ENCODE data around the gene SMIM30. TPM values are rescaled to one million over a fixed set of nuclear protein-coding genes. Genes with fewer than 3 reads are reported as not detected.
A peak's percentile ranks its signal among the peaks of the same experiment; 100 is the strongest.
"Not testable (repeated sequence)": the region's sequence is repeated elsewhere in the genome, so short reads cannot be mapped to it uniquely, and the experiment has no call there.

SMIM30 gene
- polyA plus RNA-seq, 4 donors: 48.9 to 76.5 (median 64.2) TPM

DNA sequence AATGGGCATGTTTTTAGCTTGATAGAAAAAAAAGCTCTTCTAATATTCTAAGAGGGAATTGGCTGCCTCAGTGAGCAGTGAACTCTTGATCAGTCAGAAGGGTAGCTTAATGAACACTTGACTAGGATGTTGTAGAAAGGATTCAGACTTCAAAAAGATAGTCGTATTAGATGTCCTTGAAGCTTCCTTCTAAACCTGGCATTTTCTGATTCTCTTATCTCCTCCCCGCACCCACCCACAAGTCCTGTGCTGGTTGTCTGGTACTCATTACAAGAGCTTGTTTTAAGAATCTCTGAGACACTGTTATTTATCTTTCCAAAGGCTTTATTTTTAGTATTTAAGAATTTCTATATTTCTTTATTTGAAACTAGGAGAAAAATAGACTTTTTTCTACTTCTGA is 7.4 kb upstream of the SMIM30 start:
- Histone ChIP-seq H3K27ac (ENCODE audit: low read depth in 1 of 3, low read length in 2 of 3) (no peak overlapping the region), H3K4me1 (ENCODE audit: control insufficient read depth in 3 of 3, insufficient read depth in 2 of 3, low read depth in 1 of 3, low read length in 2 of 3) (no peaks in the 10 kb centered on the region), H3K36me3 (ENCODE audit: control insufficient read depth in 3 of 3, insufficient read depth in 2 of 3, low read depth in 1 of 3, low read length in 3 of 3) (no peaks in the 10 kb centered on the region), H3K9me3 (ENCODE audit: control insufficient read depth in 2 of 2, insufficient read depth in 1 of 2, low read depth in 1 of 2, low read length in 1 of 2) (no peaks in the 10 kb centered on the region), H3K27me3 (ENCODE audit: control insufficient read depth in 3 of 3, insufficient read depth in 3 of 3, low read length in 3 of 3) (peaks cover 0 to 2% (median 0%) of the 10 kb centered on the region in 3 donors), H3K4me3 (ENCODE audit: low read depth in 1 of 3, low read length in 3 of 3) (no peak overlapping the region)
- FAIRE-seq (no peak), DNase-seq (no peak)
- 59 to 86% (median 77%) methylated on average over 2 of the region's 2 CpGs for WGBS, 3 donors

- Histone ChIP-seq H3K27me3 (ENCODE audit: control insufficient read depth in 3 of 3, insufficient read depth in 3 of 3, low read length in 3 of 3) (peaks cover 0 to 2% (median 0%) of the 10 kb centered on the region in 3 donors), H3K36me3 (ENCODE audit: control insufficient read depth in 3 of 3, insufficient read depth in 2 of 3, low read depth in 1 of 3, low read length in 3 of 3) (no peaks in the 10 kb centered on the region), H3K4me1 (ENCODE audit: control insufficient read depth in 3 of 3, insufficient read depth in 2 of 3, low read depth in 1 of 3, low read length in 2 of 3) (peaks cover 0 to under 1% (median under 1%) of the 10 kb centered on the region in 3 donors), H3K4me3 (ENCODE audit: low read depth in 1 of 3, low read length in 3 of 3) (no peak overlapping the region), H3K27ac (ENCODE audit: low read depth in 1 of 3, low read length in 2 of 3) (no peak overlapping the region), H3K9me3 (ENCODE audit: control insufficient read depth in 2 of 2, insufficient read depth in 1 of 2, low read depth in 1 of 2, low read length in 1 of 2) (no peaks in the 10 kb centered on the region)
- DNase-seq (no peak), FAIRE-seq (no peak)
Measured at GRCh38 chr7:113122744-113123143, 4.4 kb upstream of the SMIM30 start.

- no peak overlapping the region for H3K4me3 ChIP-seq (ENCODE audit: low read depth in 1 of 3, low read length in 3 of 3)
- peaks cover 0 to 2% (median 0%) of the 10 kb centered on the region in 3 donors for H3K27me3 ChIP-seq (ENCODE audit: control insufficient read depth in 3 of 3, insufficient read depth in 3 of 3, low read length in 3 of 3)
- WGBS, 3 donors: 75 to 88% (median 88%) methylated on average over 1 of the region's 1 CpG
- no peak for DNase-seq
- no peak for FAIRE-seq
- H3K9me3 ChIP-seq (ENCODE audit: control insufficient read depth in 2 of 2, insufficient read depth in 1 of 2, low read depth in 1 of 2, low read length in 1 of 2): no peaks in the 10 kb centered on the region
- H3K36me3 ChIP-seq (ENCODE audit: control insufficient read depth in 3 of 3, insufficient read depth in 2 of 3, low read depth in 1 of 3, low read length in 3 of 3): peaks cover 0 to 2% (median 0%) of the 10 kb centered on the region in 3 donors
- peaks cover 0 to 7% (median 3%) of the 10 kb centered on the region in 3 donors for H3K4me1 ChIP-seq (ENCODE audit: control insufficient read depth in 3 of 3, insufficient read depth in 2 of 3, low read depth in 1 of 3, low read length in 2 of 3)
- H3K27ac ChIP-seq (ENCODE audit: low read depth in 1 of 3, low read length in 2 of 3): no peak overlapping the region
Measured at GRCh38 chr7:113120647-113121046, 2.3 kb upstream of the SMIM30 start.

- 54 to 75% (median 68%) methylated on average over 6 of the region's 6 CpGs for WGBS, 3 donors
- Histone ChIP-seq H3K9me3 (ENCODE audit: control insufficient read depth in 2 of 2, insufficient read depth in 1 of 2, low read depth in 1 of 2, low read length in 1 of 2) (no peaks in the 10 kb centered on the region), H3K4me3 (ENCODE audit: low read depth in 1 of 3, low read length in 3 of 3) (no peak overlapping the region), H3K4me1 (ENCODE audit: control insufficient read depth in 3 of 3, insufficient read depth in 2 of 3, low read depth in 1 of 3, low read length in 2 of 3) (peaks cover 0 to 7% (median 3%) of the 10 kb centered on the region in 3 donors), H3K27ac (ENCODE audit: low read depth in 1 of 3, low read length in 2 of 3) (no peak overlapping the region), H3K36me3 (ENCODE audit: control insufficient read depth in 3 of 3, insufficient read depth in 2 of 3, low read depth in 1 of 3, low read length in 3 of 3) (peaks cover 0 to 2% (median 0%) of the 10 kb centered on the region in 3 donors), H3K27me3 (ENCODE audit: control insufficient read depth in 3 of 3, insufficient read depth in 3 of 3, low read length in 3 of 3) (peaks cover 0 to 2% (median 0%) of the 10 kb centered on the region in 3 donors)
- FAIRE-seq (no peak), DNase-seq (no peak)
Measured at GRCh38 chr7:113119429-113119828, 1.1 kb upstream of the SMIM30 start.

DNA sequence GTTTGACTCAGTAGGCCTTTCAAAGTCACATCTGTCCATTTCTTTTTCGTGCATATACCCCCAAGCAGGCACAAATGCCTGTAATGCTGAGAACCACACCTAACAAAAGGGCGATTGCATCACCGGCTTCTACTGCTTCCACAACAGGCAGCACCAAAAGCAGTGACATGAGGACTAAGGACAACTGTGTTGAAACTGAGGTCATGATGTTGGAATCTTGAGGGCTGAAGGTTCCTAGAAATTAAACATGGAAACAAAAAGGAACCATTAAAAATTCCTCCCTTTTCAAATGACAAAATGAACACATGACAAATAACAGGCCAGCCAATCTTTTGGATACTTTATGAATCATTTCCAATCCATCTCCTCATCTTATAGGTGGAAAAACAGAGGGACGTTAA is 980 bp downstream of the SMIM30 start:
- 72 to 80% (median 79%) methylated on average over 4 of the region's 4 CpGs for WGBS, 3 donors
- not testable (repeated sequence) for H3K36me3 ChIP-seq (ENCODE audit: control insufficient read depth in 3 of 3, insufficient read depth in 2 of 3, low read depth in 1 of 3, low read length in 3 of 3); H3K9me3 ChIP-seq (ENCODE audit: control insufficient read depth in 2 of 2, insufficient read depth in 1 of 2, low read depth in 1 of 2, low read length in 1 of 2); H3K27ac ChIP-seq (ENCODE audit: low read depth in 1 of 3, low read length in 2 of 3); FAIRE-seq; H3K4me1 ChIP-seq (ENCODE audit: control insufficient read depth in 3 of 3, insufficient read depth in 2 of 3, low read depth in 1 of 3, low read length in 2 of 3); H3K27me3 ChIP-seq (ENCODE audit: control insufficient read depth in 3 of 3, insufficient read depth in 3 of 3, low read length in 3 of 3)
- peak overlapping the region in 2 of 3 donors; percentile 11 to 86 for H3K4me3 ChIP-seq (ENCODE audit: low read depth in 1 of 3, low read length in 3 of 3)
- DNase-seq: peak in 1 of 2 donors; percentile 11

- Histone ChIP-seq H3K36me3 (ENCODE audit: control insufficient read depth in 3 of 3, insufficient read depth in 2 of 3, low read depth in 1 of 3, low read length in 3 of 3) (peaks cover 0 to 4% (median 2%) of the 10 kb centered on the region in 3 donors), H3K9me3 (ENCODE audit: control insufficient read depth in 2 of 2, insufficient read depth in 1 of 2, low read depth in 1 of 2, low read length in 1 of 2) (no peaks in the 10 kb centered on the region), H3K4me1 (ENCODE audit: control insufficient read depth in 3 of 3, insufficient read depth in 2 of 3, low read depth in 1 of 3, low read length in 2 of 3) (peaks cover 0 to 7% (median 3%) of the 10 kb centered on the region in 3 donors), H3K27ac (ENCODE audit: low read depth in 1 of 3, low read length in 2 of 3) (no peak overlapping the region), H3K4me3 (ENCODE audit: low read depth in 1 of 3, low read length in 3 of 3) (no peak overlapping the region), H3K27me3 (ENCODE audit: control insufficient read depth in 3 of 3, insufficient read depth in 3 of 3, low read length in 3 of 3) (no peaks in the 10 kb centered on the region)
- DNase-seq: peak in 1 of 2 donors; percentile 4
- FAIRE-seq: no peak
- WGBS, 3 donors: 80 to 96% (median 85%) methylated on average over 2 of the region's 2 CpGs
Measured at GRCh38 chr7:113113912-113114311, 4.4 kb downstream of the SMIM30 start.

DNA sequence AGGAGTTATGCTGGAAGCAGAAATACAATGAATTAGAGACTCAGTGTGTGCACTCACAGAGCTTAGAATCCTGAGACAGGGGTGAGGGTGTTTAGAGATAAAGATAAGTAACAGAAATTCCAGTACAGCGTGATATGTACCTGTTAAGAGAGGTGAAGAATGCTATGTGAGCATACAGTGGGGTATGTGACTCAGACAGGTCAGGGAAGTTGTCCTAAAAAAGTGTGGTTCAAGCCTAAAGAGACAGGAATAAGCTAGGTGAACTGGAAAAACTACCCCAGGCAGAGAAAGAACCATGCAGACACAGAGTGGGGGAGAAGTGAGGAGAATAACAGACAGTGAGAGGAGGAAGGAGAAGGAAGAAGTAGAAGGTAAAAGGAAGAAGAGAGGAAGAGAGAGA is 8.6 kb downstream of the SMIM30 start:
- Histone ChIP-seq H3K4me3 (ENCODE audit: low read depth in 1 of 3, low read length in 3 of 3) (no peak overlapping the region), H3K27ac (ENCODE audit: low read depth in 1 of 3, low read length in 2 of 3) (no peak overlapping the region), H3K27me3 (ENCODE audit: control insufficient read depth in 3 of 3, insufficient read depth in 3 of 3, low read length in 3 of 3) (no peaks in the 10 kb centered on the region), H3K4me1 (ENCODE audit: control insufficient read depth in 3 of 3, insufficient read depth in 2 of 3, low read depth in 1 of 3, low read length in 2 of 3) (no peaks in the 10 kb centered on the region), H3K36me3 (ENCODE audit: control insufficient read depth in 3 of 3, insufficient read depth in 2 of 3, low read depth in 1 of 3, low read length in 3 of 3) (peaks cover 0 to 4% (median 0%) of the 10 kb centered on the region in 3 donors), H3K9me3 (ENCODE audit: control insufficient read depth in 2 of 2, insufficient read depth in 1 of 2, low read depth in 1 of 2, low read length in 1 of 2) (no peaks in the 10 kb centered on the region)
- FAIRE-seq: no peak
- DNase-seq: no peak
- 88 to 93% (median 92%) methylated on average over 1 of the region's 1 CpG for WGBS, 3 donors

DNA sequence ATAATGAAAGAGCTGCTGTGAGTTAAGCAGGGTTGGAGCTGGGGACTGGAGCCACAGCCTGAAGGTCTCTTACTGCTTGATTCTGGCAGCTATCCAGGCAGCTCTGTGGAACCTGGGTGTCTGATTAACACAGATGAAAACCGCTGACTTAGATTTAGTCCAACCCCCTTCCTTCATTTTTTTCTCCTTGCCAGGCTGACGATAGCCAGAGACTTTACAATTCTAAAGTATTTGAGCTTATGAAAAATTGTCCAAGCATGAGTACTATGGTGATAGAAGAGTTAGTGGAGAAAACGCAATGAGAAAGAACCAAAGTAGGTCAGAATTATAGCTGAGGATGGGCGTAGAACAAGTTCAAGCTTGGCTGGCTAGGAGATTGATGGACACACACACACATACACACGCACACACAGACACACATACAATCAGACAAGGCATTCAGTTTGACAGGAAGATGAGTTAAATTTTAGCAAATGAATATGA is 18.2 kb downstream of the SMIM30 start:
- Histone ChIP-seq H3K36me3 (ENCODE audit: control insufficient read depth in 3 of 3, insufficient read depth in 2 of 3, low read depth in 1 of 3, low read length in 3 of 3) (no peaks in the 10 kb centered on the region), H3K27ac (ENCODE audit: low read depth in 1 of 3, low read length in 2 of 3) (no peak overlapping the region), H3K4me1 (ENCODE audit: control insufficient read depth in 3 of 3, insufficient read depth in 2 of 3, low read depth in 1 of 3, low read length in 2 of 3) (no peaks in the 10 kb centered on the region), H3K4me3 (ENCODE audit: low read depth in 1 of 3, low read length in 3 of 3) (no peak overlapping the region), H3K9me3 (ENCODE audit: control insufficient read depth in 2 of 2, insufficient read depth in 1 of 2, low read depth in 1 of 2, low read length in 1 of 2) (no peaks in the 10 kb centered on the region), H3K27me3 (ENCODE audit: control insufficient read depth in 3 of 3, insufficient read depth in 3 of 3, low read length in 3 of 3) (peaks cover 0 to 4% (median 0%) of the 10 kb centered on the region in 3 donors)
- DNase-seq (peak in 1 of 2 donors; percentile 12), FAIRE-seq (no peak)
- WGBS, 3 donors: 58 to 65% (median 60%) methylated on average over 5 of the region's 5 CpGs

Data from small intestine (tissue), 7 donors.